Kidney epithelial cell (primary cell): ENCODE measurements around the gene MIXL1. TPM values are rescaled to one million over a fixed set of nuclear protein-coding genes. Genes with fewer than 3 reads are reported as not detected.
"Not testable (repeated sequence)": the region's sequence is repeated elsewhere in the genome, so short reads cannot be mapped to it uniquely, and the experiment has no call there.

Experiments used
- DNase-seq: peaks from one replicate; pipeline ENCODE4 v3.0.0-alpha.2; 2010; ENCODE audit warnings: low read depth
- H3K27me3 ChIP-seq: 2 replicates; pipeline ENCODE4 v1.6.0; 2011; ENCODE audit warnings: low read length; ENCODE audit not compliant: control insufficient read depth, insufficient read depth
- H3K36me3 ChIP-seq: 2 replicates; pipeline ENCODE4 v1.5.1; 2011; ENCODE audit warnings: low read length; ENCODE audit not compliant: control insufficient read depth, insufficient read depth
- H3K4me3 ChIP-seq: 2 replicates; pipeline ENCODE4 v1.5.1; 2011; ENCODE audit warnings: low read depth, mild to moderate bottlenecking, control low read depth, low read length
- total RNA-seq: library from RNA; depleted of rRNA; stranded (reverse); fragments of >200 nt; gene quantifications from 2 replicates; pipeline ENCODE4 v1.2.3, GENCODE V29; 2015
- TF ChIP-seq, protein P1 (sequence below): IDR thresholded peaks from 2 replicates; pipeline ENCODE4 v1.5.1; 2011; ENCODE audit warnings: mild to moderate bottlenecking, moderate library complexity, low read length, control low read depth, inconsistent platforms; ENCODE audit not compliant: insufficient read depth, poor library complexity, severe bottlenecking

Gene MIXL1
- total RNA-seq, 1 donor from 2014 or later = 0.67 TPM

DNA sequence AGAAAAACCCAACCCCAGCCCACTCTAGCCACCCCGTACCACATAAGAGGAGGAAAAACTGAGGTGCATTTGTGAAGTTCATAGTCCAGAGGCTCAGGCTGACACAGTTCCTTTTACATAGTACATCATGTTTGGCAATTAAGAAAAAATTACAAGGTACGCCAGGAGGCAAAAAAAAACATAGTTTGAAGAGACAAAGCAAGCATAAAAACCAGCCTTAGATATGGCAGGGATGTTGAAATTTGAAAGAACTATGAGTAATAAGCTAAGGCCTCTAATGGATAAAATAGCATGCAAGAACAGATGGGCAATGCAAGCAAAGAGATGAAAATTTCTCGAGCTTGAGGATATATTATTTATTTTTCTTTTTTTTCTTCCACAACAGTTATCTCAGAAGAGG lies 31.9 kb downstream of the MIXL1 start:
- DNase-seq = no peak
- no peaks in the 10 kb centered on the region for H3K27me3 ChIP-seq
- H3K4me3 ChIP-seq = no peak overlapping the region
- TF ChIP-seq, protein P1, sequence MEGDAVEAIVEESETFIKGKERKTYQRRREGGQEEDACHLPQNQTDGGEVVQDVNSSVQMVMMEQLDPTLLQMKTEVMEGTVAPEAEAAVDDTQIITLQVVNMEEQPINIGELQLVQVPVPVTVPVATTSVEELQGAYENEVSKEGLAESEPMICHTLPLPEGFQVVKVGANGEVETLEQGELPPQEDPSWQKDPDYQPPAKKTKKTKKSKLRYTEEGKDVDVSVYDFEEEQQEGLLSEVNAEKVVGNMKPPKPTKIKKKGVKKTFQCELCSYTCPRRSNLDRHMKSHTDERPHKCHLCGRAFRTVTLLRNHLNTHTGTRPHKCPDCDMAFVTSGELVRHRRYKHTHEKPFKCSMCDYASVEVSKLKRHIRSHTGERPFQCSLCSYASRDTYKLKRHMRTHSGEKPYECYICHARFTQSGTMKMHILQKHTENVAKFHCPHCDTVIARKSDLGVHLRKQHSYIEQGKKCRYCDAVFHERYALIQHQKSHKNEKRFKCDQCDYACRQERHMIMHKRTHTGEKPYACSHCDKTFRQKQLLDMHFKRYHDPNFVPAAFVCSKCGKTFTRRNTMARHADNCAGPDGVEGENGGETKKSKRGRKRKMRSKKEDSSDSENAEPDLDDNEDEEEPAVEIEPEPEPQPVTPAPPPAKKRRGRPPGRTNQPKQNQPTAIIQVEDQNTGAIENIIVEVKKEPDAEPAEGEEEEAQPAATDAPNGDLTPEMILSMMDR = no peak
- H3K36me3 ChIP-seq = no peaks in the 10 kb centered on the region

DNA sequence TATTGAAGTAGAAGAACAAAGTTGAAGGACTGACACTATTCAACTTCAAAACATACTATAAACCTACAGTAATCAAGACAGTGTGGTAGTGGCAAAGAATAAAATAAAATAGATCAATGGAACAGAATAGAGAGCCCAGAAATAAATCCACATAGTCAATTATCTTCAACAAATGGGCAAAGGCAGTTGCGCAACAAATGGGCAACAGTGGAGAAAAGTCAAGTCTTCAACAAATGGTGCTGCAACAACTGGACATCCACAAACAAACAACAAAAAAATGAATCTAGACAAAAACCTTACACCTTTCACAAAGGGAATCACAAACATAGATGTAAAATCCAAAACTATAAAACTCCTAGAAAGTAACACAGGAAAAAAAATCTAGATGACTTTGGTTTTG lies 38.4 kb downstream of the MIXL1 start:
- no peaks in the 10 kb centered on the region for H3K36me3 ChIP-seq
- DNase-seq = no peak
- no peaks in the 10 kb centered on the region for H3K27me3 ChIP-seq
- H3K4me3 ChIP-seq = no peak overlapping the region
- TF ChIP-seq, protein P1 = no peak

DNA sequence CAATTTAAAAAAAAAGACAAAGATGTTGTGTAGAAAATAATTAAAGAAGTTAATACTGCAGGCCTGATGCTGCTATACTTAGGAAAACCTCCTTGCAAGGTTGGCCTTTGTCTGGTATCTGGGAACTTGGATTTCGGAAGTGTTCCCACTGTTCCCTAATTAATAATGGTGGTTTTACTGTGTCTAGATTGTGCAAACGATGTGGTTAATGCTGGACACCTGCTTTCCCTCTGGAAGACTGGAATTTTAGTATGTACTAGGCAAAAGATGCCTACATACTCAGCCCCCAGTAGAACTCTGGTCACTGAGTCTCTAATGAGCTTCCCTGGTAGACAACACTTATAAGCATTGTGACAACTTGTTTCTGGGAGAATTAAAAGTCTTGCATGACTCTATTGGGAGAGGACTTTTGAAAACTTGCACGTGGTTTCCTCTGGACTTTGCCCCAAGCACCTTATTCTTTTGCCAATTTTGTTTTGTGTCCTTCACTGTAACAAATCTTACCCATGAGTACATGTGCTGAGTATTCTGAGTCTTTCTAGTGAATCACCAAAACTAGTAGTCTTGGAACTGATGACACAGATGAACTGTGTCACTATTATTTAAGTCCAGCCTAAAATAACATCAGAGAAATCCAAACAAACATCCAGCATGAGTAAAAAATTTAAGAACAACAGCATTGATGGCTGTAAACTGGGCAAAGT lies 45.1 kb downstream of the MIXL1 start:
- H3K27me3 ChIP-seq = no peaks in the 10 kb centered on the region
- DNase-seq = no peak
- no peaks in the 10 kb centered on the region for H3K36me3 ChIP-seq
- no peak overlapping the region for H3K4me3 ChIP-seq
- TF ChIP-seq, protein P1 = no peak

DNA sequence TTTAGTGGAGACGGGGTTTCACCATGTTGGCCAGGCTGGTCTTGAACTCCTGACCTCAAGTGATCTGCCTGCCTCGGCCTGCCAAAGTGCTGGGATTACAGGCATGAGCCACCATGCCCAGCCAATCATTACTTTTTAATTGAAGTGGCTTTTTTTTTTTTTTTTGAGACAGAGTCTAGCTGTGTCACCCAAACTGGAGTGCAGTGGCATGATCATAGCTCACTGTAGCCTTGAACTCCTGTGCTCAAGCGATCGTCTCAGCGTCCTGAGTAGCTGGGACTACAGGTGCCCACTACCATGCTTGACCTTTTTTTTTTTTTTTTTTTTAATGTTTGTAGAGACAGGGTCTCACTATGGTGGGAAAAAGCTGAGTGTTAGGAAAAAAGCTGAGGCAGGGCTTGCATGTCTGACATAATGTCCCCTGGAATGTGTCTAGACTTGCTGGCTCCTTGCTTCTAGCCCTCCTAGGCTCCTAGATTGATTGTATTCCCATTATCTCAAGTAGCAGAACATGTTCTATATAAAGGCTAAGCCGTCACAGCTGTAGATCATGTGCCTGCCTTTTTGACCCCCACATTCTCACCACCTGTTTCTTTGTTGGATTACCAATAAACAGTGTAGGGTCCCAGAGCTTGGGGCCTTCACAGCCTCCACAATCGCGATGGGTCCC lies 48.9 kb downstream of the MIXL1 start:
- H3K27me3 ChIP-seq, DNase-seq, H3K36me3 ChIP-seq, H3K4me3 ChIP-seq: not testable (repeated sequence)

DNA sequence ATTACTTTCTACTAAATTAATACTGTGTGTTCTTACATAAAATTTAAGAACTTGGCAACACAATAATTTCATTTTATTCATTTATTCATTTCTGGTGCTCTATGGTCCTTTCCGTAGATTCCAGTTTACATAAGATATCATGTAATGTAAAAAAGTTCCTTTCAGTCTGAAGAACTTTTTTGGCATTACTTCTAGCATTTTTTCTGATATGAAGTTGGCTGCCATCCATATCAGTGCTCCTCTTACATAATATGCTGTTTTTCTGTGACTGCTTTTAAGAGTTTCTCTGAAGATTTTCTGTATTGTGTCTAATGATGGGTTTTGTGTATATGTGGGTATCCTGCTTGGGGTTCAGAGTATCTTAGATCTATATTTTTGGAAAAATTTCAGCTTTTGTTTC lies 50.7 kb downstream of the MIXL1 start:
- Histone ChIP-seq H3K36me3 (no peaks in the 10 kb centered on the region), H3K27me3 (no peaks in the 10 kb centered on the region), H3K4me3 (no peak overlapping the region)
- TF ChIP-seq, protein P1 = no peak
- no peak for DNase-seq

DNA sequence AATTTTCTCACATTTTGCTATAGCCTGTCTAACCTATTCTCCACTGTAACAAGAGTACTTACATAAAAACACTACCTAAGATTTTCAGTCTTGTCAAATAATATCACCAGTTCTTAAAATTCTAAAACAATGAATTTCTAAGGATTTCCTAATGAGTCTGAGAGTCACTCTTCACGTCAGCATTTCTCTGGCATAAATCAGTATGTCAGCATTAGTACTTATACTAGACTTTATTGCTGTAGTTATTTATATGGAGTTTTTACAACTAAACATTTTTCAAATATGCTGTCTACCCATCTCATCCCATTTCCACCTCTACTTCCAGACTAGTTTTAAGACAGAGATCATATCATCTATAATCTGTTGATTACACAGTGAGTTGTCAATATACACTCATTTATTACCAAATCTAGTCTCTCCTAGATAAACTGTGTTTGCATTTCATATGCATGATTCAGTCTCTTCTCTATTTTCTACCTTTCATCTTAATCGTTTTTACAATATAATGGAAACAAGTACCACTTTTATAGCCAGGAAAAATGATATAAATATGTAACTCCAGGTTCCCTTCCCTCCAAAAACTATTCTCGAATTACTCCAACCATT lies 52.7 kb downstream of the MIXL1 start:
- H3K4me3 ChIP-seq = no peak overlapping the region

More for the DNA sequence above, 52.7 kb downstream of the MIXL1 start:
- H3K27me3 ChIP-seq = no peaks in the 10 kb centered on the region
- no peak for DNase-seq
- TF ChIP-seq, protein P1 = no peak
- H3K36me3 ChIP-seq = no peaks in the 10 kb centered on the region

Other genes starting within 250 kb of the MIXL1 start
- gene SDE2, start 224.3 kb upstream of the MIXL1 start, total RNA-seq = 23.2 and 26.5 TPM in 2 replicates
- 353 and 462 TPM in 2 replicates for gene H3-3A, start 160.9 kb upstream of the MIXL1 start, total RNA-seq
- 41.3 and 46.3 TPM in 2 replicates for gene ACBD3, start 36.9 kb upstream of the MIXL1 start, total RNA-seq
- gene LIN9, start 85.5 kb downstream of the MIXL1 start, total RNA-seq = 3.8 and 4.6 TPM in 2 replicates
- 91.1 and 117 TPM in 2 replicates for gene PARP1, start 184.4 kb downstream of the MIXL1 start, total RNA-seq